ENCODE results near the gene UBR4. TPM values are rescaled to one million over a fixed set of nuclear protein-coding genes. Genes with fewer than 3 reads are reported as not detected.
A peak's percentile ranks its signal among the peaks of the same experiment; 100 is the strongest.

UBR4 gene
- total RNA-seq, 2 donors from 2014 or later: 97.7 to 114 TPM

DNA sequence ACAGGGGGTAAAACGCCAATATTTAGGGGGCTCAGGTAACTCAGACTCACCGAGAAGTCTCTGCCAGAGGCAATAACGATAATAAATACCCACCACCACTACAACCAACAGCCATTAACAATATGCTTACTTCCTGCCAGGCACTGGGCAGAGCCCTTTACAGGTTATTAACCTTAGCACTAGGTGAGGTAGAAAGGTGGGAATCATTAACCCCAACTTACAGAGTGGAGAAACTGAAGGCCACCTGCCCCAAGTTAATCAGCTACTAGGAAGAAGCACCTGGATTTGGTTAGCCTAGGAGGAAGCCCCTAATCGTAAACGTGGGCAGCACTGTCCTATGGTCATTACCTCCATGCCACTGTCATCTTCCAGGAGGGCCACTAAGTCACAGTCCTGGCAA is 110.0 kb downstream of the UBR4 start:
- Histone ChIP-seq H3K36me3 (peaks cover 15% of the 10 kb centered on the region), H3K27ac (no peak overlapping the region), H3K9ac (ENCODE audit: low read depth in 2 of 2, low read length in 2 of 2) (no peak overlapping the region), H3K9me3 (no peaks in the 10 kb centered on the region), H3K4me3 (no peak overlapping the region), H3K4me1 (no peaks in the 10 kb centered on the region), H3K27me3 (no peaks in the 10 kb centered on the region)
- DNase-seq: no peak
- no peak for TF ChIP-seq CTCF (IDR thresholded peaks at IDR 0.05)
- intact Hi-C loops (cut with DNase I): no loop called here

- H3K9ac ChIP-seq (ENCODE audit: low read depth in 2 of 2, low read length in 2 of 2): no peak overlapping the region
Measured at GRCh38 chr1:19096990-19097389, 113.1 kb downstream of the UBR4 start.

DNA sequence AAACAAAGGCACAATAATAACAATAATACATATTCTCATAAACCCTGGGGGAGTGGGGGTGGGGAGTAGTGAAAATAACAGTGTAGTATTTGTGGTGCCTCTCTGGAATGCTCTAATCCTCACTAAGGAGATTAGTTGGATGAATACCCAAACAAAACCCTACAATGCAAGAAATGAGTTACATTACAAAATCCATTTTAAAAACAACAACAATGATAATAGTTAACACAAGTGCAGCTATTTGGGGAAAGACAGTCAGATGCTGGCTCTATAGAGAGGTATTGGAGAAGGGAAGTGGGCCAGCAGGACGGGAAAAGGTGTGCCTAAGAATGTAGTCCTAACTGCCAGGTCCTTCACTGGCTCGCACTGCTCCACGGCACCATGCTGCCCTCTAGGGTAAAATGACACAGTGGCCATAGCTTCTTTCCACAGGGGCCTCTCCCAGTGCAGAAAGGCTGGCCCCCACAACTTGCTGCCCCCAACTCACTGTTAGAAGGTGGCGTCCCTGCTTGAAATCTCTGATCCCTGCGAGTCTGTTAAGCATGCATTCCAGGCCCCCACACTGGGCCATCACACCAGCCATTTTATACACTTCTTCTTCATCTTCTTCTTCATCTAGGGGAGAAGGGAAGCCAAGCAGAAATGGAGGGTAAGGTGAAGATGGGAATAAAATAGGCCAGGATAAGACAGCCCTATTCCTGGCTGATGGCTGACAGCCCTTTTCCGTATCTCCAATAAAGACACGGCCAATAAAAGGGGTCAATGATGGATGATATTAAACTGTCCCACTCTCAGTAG is 113.8 kb downstream of the UBR4 start:
- Histone ChIP-seq H3K36me3 (peaks cover 13% of the 10 kb centered on the region), H3K9me3 (no peaks in the 10 kb centered on the region), H3K27me3 (no peaks in the 10 kb centered on the region), H3K9ac (ENCODE audit: low read depth in 2 of 2, low read length in 2 of 2) (no peak overlapping the region), H3K27ac (no peak overlapping the region), H3K4me1 (no peaks in the 10 kb centered on the region), H3K4me3 (no peak overlapping the region)
- intact Hi-C loops (cut with DNase I): loop anchor here (5.0 kb wide), 1 partner anchor 189 kb away; no protein-coding TSS in a partner anchor
- TF ChIP-seq CTCF (IDR thresholded peaks at IDR 0.05): peak; percentile 36
- peak; percentile 64 for DNase-seq

More at GRCh38 chr1:19096990-19097389, 113.1 kb downstream of the UBR4 start:
- DNase-seq: no peak
- intact Hi-C loops (cut with DNase I): loop anchor here (5.0 kb wide), 1 partner anchor 190 kb away; no protein-coding TSS in a partner anchor
- no peak overlapping the region for H3K4me3 ChIP-seq
- H3K4me1 ChIP-seq: no peaks in the 10 kb centered on the region
- no peak overlapping the region for H3K27ac ChIP-seq
- H3K27me3 ChIP-seq: no peaks in the 10 kb centered on the region
- peaks cover 13% of the 10 kb centered on the region for H3K36me3 ChIP-seq
- H3K9me3 ChIP-seq: no peaks in the 10 kb centered on the region
- TF ChIP-seq CTCF (IDR thresholded peaks at IDR 0.05): no peak

DNA sequence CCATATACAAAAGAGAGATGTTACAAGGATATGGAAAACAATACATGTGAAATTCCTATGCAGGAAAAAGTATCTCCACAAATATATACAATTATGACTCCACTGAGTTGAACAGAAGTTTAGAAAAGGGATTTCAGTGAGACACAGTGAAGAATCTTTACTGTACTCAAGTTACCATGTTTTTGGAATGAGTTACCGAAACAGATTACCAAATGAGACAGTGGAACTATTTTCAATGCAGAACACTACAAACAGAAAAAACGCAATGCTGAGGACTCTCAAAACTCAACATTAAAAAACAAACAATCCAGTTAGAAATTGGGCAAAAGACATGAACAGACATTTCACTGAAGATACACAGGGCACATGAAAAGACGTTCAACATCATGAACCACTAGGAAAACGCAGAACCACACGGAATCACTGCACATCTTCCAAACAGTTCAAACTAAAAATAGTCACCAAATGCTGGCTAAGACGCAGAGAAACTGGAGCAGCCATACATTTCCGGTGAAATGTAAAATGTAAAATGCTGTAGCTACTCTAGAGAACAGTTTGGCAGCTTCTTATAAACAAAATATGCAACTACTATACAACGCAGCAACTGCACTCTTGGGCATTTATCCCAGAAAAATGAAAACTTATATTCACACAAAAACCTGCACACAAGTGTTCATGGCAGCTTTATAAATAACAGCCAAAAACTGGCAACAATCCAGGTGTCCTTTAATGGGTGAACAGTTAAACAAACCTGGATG is 118.7 kb downstream of the UBR4 start:
- TF ChIP-seq CTCF (IDR thresholded peaks at IDR 0.05): no peak

GRCh38 chr1:19089524-19089923 is 120.5 kb downstream of the UBR4 start:
- TF ChIP-seq CTCF (IDR thresholded peaks at IDR 0.05): no peak
- H3K36me3 ChIP-seq: peaks cover 5% of the 10 kb centered on the region
- H3K4me3 ChIP-seq: no peak overlapping the region
- DNase-seq: no peak
- no peaks in the 10 kb centered on the region for H3K27me3 ChIP-seq
- intact Hi-C loops (cut with DNase I): no loop called here
- no peaks in the 10 kb centered on the region for H3K9me3 ChIP-seq
- H3K9ac ChIP-seq (ENCODE audit: low read depth in 2 of 2, low read length in 2 of 2): no peak overlapping the region
- H3K27ac ChIP-seq: no peak overlapping the region
- H3K4me1 ChIP-seq: peaks cover 7% of the 10 kb centered on the region

More for the DNA sequence above, 118.7 kb downstream of the UBR4 start:
- Histone ChIP-seq H3K27me3 (no peaks in the 10 kb centered on the region), H3K9me3 (no peaks in the 10 kb centered on the region), H3K36me3 (peaks cover 11% of the 10 kb centered on the region), H3K27ac (no peak overlapping the region), H3K4me3 (no peak overlapping the region), H3K4me1 (peaks cover 7% of the 10 kb centered on the region), H3K9ac (ENCODE audit: low read depth in 2 of 2, low read length in 2 of 2) (no peak overlapping the region)
- intact Hi-C loops (cut with DNase I): no loop called here
- no peak for DNase-seq
